ENCODE data around the gene MUC5AC.
"Not testable (repeated sequence)": the region's sequence is repeated elsewhere in the genome, so short reads cannot be mapped to it uniquely, and the experiment has no call there.

The MUC5AC gene

DNA sequence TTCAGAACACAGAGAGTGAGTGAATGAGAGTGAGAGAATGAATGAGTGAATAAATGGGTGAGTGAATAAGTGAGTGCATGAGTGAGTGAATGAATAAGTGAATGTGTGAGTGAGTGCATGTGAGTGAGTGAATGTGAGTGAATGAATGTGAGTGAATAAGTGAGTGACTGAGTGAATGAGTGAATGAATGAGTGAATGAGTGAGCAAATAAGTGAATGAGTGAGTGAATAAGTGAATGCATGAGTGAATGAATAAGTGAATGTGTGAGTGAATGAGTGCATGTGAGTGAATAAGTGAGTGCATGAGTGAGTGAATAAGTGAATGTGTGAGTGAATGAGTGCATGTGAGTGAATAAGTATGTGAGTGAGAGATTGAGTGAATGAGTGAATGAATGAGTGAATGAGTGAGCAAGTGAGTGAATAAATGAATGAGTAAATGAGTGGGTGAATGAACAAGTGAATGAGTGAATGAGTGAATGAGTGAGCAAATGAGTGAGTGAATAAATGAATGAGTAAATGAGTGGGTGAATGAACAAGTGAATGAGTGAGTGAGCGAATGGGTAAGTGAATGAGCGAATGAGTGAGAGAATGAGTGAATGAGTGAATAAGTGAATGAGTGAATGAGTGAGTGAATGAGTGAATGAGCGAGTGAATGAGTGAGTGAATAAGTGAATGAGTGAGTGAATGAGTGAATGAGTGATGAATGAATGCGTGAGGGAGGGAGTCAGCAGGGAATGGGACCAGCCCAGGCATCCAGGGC lies 43.8 kb downstream of the MUC5AC start:
- Histone ChIP-seq H3K4me3 (no peak overlapping the region), H3K27ac (no peak overlapping the region)

DNA sequence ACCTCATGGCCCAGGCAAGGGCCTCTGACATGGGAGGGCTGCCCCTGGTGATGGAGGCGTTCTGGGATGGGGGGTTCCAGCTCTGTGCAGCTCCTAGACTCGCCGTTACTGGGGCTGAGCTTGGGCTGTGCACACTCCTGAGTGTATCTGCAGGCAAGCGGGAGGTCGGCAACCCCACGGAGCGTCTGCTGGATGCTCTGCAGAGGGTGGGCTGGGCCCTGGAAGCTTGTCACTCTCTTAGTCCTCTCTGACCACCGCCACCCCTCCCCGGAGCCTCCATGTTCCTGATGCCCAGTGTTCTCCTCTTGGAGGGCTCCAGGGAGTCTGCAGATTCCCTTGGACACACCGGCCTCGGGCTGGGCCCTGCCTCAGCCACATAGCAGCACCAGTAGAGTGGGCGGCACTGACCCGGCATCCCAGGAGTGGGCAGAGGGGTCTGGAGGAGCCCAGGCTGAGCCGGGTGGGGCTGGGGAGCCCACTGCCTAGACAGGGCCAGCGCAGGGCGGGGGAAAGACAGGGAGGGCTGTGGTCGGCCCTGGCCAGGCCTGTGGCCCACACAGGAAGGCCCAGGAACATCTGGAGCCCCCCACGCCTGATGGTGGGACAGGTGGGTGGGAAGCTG lies 44.5 kb downstream of the MUC5AC start:
- Histone ChIP-seq H3K27ac (no peak overlapping the region), H3K4me3 (no peak overlapping the region)

DNA sequence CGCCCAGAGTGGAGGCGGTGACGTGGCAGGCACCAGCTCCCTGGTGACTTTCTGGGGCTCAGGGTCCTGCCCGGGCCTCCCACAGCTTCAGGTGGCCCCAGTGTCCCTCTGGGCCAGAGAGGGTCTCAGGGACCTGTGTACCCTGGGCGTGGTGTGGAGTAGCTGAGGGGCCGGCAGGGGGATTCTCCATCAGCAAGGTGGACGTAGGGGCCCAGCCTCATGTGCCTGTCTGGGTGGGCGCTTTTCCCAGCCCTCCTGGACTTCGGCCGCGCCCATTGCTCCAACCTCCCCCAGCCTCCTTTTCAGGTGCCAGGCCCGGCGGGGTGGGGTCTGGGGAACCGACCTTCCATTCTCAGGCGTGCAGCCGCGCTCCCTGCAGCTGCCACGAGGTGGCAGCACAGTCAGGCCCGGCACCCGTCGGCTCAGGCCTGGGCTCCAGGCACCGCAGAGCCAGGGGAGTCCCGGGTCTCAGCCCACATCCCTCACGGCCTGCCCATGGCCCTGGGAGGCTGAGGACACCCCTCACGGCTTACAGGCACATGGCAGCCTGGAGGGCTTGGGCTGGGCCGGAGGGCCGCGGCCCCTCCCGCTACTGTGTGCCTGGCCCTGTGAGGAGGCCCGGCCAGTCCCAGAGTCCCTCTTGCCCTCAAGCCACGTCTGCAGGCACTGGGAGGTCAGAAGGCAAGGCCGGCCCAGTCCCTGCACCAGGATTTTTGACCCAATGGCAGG lies 45.2 kb downstream of the MUC5AC start:
- Histone ChIP-seq H3K4me3 (no peak overlapping the region), H3K27ac (no peak overlapping the region)

DNA sequence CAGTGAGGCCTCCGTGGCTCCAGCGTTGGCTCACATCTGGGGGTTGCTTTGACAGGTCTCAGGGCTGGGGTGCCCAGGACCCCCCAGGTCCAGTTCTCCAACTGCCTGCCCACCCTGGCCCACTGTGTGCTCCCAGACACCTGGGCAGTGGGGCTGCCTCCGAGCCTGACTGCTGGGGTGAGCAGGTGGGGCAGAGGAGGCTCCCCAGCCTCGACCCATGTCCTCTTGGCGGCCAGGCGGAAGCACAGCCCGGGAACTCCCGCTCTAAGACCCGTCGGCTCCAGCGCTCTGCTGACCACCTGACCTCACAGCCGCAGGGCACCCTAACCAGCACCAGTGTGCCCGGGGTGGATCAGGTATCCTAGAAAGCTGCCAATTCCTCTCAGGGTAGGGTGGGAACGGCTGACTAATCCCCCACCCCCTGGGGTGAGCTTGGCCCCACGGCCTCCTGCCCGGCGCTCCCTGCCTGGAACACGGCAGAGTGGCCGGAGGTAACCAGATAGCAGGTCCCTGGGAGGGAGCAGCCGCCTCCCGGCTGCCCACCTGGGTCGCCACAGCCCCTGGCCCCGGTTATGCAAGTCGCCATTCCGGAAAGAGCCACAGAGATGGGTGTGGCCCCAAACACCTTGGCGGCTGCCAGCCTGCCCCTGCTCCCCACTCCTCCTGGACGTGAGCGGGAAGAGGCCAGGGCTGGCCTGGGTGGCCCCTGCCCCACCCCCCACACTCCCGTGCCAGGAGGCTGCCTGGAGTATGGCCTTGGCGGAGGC lies 45.9 kb downstream of the MUC5AC start:
- Histone ChIP-seq H3K27ac (no peak overlapping the region), H3K4me3 (no peak overlapping the region)

DNA sequence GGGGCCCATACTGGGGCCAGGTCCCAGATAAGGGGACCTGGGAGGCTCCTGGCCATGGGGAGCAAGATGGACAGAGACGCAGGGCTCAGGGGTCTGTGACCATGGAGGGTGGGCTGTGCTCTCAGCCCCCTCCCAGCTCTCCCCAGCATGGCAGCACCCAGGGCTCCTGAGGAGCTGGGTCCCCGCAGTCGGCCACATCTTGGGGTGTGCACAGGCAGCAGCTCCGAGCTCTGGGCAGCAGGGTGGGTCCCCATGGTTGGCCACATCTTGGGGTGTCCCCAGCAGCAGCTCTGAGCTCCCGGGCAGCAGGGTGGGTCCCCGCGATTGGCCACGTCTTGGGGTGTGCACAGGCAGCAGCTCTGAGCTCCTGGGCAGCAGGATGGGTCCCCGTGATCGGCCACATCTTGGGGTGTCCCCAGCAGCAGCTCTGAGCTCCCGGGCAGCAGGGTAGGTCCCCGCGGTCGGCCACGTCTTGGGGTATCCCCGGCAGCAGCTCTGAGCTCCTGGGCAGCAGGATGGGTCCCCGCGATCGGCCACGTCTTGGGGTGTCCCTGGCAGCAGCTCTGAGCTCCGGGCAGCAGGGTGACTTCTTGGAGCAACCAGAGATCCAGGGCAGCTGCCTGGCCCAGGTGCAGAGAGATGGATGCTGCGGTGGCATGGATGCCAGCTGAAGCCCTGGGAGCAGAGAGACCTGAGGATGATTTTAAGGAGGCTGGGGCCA lies 46.8 kb downstream of the MUC5AC start:
- no peak overlapping the region for H3K27ac ChIP-seq
- no peak overlapping the region for H3K4me3 ChIP-seq

DNA sequence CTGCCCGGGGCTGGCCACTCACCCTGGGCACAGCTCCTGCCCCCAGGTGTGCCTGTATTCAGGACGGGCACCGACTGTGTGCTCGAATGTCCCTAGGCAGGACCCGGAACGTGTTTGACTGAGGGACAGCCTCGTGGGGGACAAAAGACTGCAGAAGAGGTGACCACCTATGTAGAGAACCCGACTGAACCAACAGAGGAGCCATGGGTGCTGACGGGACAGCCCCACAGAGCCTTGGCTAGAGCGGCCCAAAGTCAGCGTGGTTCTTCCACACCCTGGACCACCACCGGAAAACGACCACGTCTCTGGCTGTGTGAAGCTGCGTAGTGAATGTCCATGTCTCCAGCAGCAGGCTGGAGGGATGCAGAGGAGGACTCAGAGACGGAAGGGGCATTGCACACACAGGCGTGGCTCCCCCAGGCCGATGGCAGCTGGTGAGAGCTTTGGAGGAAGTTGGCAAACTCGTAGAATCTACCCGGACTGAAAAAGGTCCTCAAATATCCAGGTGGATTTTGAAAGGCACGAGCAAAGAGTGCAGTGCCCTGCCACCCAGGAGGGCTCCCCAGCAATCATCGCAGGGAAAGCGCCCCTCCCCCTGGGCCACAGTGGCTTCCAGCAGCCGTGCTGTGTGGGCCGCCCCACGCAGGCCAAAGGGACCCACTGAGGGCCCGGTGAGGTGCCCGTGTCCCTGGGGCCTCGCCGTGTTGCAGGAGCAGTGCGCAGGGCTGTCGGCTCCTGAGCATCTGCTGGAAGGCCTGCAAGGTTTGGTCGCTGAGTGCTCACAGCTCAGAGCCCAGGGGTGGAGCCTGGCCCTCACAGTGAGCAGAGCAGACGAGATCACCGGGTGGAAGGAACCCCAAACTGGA lies 47.6 kb downstream of the MUC5AC start:
- H3K27ac ChIP-seq: no peak overlapping the region
- no peak overlapping the region for H3K4me3 ChIP-seq

DNA sequence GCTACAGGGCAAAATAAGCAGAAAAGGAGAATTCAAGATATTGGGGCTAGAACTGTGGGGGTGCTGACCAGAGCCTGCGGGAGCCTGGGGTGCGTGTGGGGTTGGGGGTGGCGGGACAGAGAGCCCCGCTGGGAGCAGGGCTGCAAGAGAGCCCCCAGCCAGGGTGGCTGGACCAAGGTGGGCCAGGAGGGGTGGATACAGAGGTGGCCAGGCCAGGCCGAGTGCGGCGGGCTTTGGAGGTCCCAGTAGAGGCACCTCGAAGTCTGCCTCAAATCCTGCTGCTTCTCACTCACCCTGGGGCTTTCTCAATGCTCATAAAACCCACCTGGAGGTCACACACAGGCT lies 48.2 kb downstream of the MUC5AC start:
- Histone ChIP-seq H3K27ac (no peak overlapping the region), H3K4me3 (no peak overlapping the region)

DNA sequence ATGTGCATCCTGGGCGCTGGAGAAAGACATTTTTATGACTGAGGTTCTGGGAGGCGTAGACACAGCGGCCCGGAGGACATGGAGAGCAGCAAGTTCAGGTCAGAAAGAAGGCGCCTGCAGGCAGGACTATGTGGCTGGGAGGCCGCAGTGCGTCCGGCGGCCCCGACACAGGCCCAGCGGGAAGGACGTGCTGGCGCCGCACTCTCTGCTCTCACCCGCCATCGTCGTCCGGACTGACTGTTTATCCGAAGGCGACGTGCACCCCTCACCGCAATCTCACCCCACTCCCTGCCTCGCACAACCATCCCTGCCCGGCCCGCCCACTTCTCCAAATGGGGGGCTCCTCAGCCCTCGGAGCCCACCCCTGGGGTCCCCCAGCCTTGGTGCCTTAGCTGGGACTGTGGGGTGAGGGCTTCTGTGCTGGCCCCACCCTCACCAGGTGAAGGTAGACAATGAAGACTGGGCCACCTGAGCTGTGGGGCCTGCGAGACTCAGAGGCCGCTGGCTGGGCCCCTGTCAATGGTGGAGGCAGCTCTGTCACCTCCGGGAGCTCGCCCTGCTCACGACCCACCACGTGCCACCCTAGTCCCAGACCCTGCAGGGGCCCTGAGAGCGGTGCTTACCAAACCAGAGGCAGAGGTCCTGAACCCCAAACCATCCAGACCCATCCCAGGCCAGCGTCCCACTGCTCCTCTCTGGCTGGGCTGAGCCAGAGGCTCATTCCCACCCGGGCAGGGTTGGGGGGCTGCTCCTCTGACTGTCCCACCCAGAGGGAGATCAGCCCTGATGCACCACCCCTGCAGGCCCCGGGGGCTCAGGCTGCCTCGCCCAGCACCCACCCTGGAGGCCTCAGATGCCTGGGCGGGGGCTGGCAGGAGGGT lies 48.9 kb downstream of the MUC5AC start:
- Histone ChIP-seq H3K4me3 (no peak overlapping the region), H3K27ac (no peak overlapping the region)

DNA sequence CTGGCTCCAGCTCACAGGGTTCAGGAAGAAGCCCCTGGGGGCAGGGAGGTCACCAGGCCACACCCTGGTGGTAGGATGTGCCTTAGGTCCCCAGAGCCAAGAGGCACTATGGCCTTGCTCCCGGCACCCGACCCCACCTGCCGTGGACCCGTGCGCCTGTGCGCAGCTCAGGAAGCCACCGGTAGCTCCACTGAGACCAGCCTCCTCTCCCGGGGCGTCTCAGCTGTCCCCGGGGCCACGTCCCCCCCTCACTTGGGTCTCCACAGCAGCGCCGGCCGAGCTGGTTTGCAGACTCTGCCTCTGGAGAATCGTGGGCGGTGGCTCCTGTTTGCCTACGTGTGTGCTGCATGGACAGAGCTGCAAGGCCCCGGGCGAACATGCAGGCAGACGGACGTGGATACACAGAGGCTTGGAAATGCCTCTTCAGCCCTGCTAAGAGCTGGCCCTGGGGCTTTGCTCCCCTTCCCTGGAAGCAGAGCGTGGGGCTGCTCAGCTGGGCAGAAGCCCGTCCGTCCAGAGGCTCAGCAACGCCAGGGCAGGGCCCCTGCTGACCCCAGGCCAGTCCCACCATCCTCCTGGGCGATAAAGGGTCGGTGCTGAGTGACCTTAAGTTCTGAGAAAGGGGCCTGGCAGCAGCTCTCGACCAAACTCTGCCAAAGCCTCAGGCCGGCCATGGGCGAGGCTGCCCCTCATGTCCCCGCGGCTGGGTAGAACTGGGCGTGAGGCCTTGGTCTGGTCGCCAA lies 49.8 kb downstream of the MUC5AC start:
- no peak overlapping the region for H3K27ac ChIP-seq
- no peak overlapping the region for H3K4me3 ChIP-seq

DNA sequence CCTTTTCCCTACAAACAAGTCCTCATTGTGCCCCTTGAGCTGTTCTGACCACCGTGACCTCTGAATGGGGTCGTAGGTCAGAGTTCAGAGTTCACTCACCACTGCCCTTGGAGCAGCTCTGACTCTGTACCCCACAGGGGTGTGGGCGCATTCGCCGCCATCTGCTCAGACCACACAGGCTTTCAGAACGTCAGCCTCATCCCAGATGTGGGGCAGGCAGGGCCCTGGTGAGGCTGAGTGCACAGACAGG lies 50.3 kb downstream of the MUC5AC start:
- no peak overlapping the region for H3K4me3 ChIP-seq
- no peak overlapping the region for H3K27ac ChIP-seq

DNA sequence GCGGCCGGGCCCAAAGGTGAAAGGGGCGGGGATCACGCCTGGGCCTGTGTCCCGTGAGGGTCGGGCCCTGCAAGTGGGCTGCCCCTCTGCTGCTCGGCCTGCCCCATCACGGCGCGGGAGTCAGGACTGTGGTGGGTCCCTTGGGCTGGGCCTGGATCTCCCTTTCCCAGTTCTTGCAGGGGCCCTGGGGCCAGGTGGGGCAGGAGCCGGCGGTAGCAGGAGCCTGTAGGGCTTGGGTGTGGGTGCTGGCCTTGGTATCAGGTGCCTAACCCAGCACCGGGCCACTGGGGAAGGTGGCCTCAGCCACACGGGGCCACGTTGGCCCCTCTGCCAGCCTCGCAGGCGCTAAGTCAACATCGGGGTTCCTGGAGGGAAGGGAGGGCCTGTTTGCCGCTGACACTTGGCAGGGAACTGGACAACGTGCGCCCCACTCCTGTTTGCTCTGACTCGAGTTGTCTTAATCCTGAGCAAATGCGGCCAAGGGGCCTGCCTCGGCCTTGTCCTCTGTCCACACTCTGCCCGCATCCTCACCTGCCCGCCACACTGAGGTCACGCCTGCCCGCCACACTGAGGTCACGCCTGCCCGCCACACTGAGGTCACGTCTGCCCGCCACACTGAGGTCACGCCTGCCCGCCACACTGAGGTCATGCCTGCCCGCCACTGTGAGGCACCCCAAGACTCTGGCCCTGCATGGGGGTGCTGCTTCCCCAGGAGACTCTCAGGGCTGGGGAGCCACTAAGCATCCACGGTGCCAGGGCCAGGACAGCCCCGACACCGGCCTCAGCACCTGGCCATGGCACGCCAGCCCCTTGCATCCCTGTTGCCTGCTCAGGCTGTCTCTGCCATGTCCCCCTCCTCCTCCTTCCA lies 50.9 kb downstream of the MUC5AC start:
- Histone ChIP-seq H3K27ac (no peak overlapping the region), H3K4me3 (no peak overlapping the region)

DNA sequence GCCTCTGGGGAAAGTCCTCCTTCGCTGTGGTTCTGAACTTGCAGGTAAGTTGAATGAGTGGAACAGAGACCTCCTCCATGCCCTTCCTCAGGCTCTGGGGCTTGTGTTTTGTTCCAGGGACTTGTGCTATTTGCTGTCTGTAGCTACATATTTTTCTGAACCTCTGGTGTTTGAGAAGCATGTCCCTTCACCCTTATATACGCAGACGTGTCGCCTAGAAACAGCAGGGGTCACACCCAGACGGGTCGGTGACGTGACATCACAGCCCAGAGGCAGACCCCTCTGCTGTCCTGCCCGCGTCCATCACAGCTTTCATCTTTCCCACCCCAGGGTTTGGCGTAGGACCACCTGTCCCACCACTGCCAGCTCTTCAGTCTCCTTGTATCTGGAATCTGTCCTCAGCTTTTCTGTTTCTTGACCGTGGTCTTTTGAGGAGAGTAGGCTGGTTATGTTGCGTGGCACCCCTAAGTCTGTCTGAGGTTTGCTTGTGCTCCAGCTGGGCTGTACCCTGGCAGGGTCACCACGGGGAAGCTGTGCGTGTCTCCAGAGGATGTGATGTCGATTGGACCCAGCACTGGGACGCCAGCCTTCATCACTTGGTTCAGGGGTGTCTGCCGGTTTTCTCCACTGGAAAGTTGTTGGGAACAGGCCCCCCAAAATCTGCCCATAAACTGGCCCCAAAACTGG lies 51.8 kb downstream of the MUC5AC start:
- H3K4me3 ChIP-seq: no peak overlapping the region

DNA sequence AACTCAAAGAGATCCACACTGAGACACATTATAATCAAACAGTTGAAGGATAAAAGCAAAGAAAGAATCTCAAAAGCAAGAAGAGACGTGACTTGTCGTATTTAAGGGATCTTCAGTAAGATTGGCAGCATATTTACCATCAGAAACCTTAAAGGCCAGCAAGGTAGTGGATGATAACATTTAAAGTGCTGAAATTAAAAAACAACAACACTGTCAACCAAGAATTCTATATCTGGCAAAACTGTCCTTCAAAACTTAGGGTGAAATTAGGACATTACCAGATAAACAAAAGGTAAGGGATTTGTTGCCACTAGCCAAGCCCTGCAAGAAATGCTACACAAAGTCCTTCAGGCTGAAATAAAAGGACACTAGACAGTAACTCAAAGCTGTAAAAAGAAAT lies 54.1 kb downstream of the MUC5AC start:
- no peak overlapping the region for H3K4me3 ChIP-seq
- H3K27ac ChIP-seq: no peak overlapping the region

More for the DNA sequence above, 51.8 kb downstream of the MUC5AC start:
- H3K27ac ChIP-seq: no peak overlapping the region

DNA sequence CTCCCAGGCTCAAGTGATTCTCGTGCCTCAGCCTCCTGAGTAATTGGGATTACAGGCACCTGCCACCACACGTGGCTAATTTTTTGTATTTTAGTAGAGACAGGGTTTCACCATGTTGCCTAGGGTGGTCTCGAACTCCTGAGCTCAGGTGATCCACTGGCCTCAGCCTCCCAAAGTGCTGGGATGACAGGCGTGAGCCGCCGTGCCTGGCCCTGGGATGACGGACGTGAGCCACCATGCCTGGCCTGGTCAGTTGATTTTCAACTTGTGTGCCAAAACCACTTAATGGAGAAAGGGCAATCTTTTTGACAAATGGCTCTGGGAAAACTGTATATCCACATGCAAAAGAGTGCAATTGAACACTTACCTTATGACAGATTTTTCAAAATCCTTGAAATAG lies 58.1 kb downstream of the MUC5AC start:
- not testable (repeated sequence) for H3K27ac ChIP-seq, H3K4me3 ChIP-seq

DNA sequence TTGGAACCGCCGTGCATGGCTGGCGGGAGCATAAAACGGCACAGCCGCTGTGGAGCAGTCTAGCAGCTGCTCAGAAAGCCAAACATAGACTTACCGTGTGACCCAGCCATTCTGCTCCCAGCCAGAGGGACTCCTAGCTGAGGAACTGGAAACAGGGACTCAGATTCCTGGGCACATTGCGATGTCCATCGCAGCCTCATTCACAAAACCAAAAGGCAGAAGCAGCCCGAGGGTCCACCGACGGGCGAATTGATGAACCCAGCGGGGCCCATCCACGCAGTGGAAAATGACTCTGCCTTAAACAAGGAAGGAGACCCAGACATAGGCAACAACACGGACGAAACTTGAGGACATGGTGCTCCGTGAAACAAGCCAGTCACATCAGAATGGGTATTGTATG lies 59.4 kb downstream of the MUC5AC start:
- no peak overlapping the region for H3K27ac ChIP-seq
- no peak overlapping the region for H3K4me3 ChIP-seq

DNA sequence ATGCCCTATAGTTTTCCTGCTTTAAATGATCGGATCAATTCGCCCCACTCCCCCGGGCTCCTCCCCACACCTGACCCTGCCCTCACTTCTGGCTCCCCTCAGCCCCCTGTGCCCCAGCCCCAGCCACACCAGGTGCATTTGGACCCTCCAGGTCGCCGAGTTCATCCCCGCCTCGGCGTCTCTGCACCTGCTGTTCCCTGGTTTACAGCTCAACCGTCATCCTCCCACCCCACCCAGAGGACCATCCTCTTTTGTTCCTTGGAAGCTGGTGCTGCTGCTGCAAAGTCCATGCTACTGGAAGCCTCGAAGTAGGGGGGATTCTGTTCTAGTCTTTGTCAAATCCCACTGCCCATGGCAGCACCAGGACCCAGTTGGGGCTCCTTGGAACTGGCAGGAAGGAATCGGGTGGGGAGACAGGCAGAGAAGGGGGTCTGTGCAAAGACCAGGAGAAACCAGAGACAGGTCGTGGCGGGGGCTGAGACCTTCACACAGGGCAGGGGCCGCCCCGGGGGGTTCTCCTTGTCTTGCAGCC lies 60.6 kb downstream of the MUC5AC start:
- Histone ChIP-seq H3K4me3 (no peak overlapping the region), H3K27ac (no peak overlapping the region)
